Raji (cell line): ENCODE measurements around the gene PPP4C.

Experiments used
- POLR2A ChIP-seq: IDR thresholded peaks from 2 replicates; pipeline ENCODE4 v1.6.1; 2011; ENCODE audit warnings: low read depth, low read length, control low read depth; ENCODE audit not compliant: insufficient read depth

Gene PPP4C

GRCh38 chr16:30051518-30051917 lies 24.3 kb upstream of the PPP4C start:
- no peak for TF ChIP-seq POLR2A

- peak; percentile 55 for TF ChIP-seq POLR2A
Measured at GRCh38 chr16:30052671-30053372, 23.0 kb upstream of the PPP4C start.

- TF ChIP-seq POLR2A = no peak
Measured at GRCh38 chr16:30053376-30054015, 22.3 kb upstream of the PPP4C start.

GRCh38 chr16:30054451-30054850 lies 21.3 kb upstream of the PPP4C start:
- 0 out of 2 replicates have a peak, but pooled peaks have one; percentile 9 for TF ChIP-seq POLR2A

- no peak for TF ChIP-seq POLR2A
Measured at GRCh38 chr16:30054959-30055553, 20.7 kb upstream of the PPP4C start.

GRCh38 chr16:30060346-30060745 lies 15.4 kb upstream of the PPP4C start:
- no peak for TF ChIP-seq POLR2A

- no peak for TF ChIP-seq POLR2A
Measured at GRCh38 chr16:30060836-30061554, 14.8 kb upstream of the PPP4C start.

GRCh38 chr16:30063278-30063892 lies 12.4 kb upstream of the PPP4C start:
- no peak for TF ChIP-seq POLR2A

- peak; percentile 85 for TF ChIP-seq POLR2A
Measured at GRCh38 chr16:30063893-30064728, 11.7 kb upstream of the PPP4C start.

GRCh38 chr16:30064729-30065101 lies 11.1 kb upstream of the PPP4C start:
- TF ChIP-seq POLR2A = no peak

- TF ChIP-seq POLR2A = peak; percentile 87
Measured at GRCh38 chr16:30065102-30065942, 10.5 kb upstream of the PPP4C start, which contains the start of gene ALDOA. ALDOA (plus strand) TSS chr16:30065760; CDS start chr16:30066898, 1,138 bp downstream.

GRCh38 chr16:30065943-30066760 lies 9.6 kb upstream of the PPP4C start:
- TF ChIP-seq POLR2A = no peak
